ENCODE measurements around the gene TBX2.
A peak's percentile ranks its signal among the peaks of the same experiment; 100 is the strongest.

TBX2 gene

GRCh38 chr17:61380836-61381525 lies 18.7 kb upstream of the TBX2 start:
- Mint-ChIP-seq H3K4me1 (no peaks in the 10 kb centered on the region), H3K27me3 (no peaks in the 10 kb centered on the region), H3K4me3 (no peak overlapping the region), H3K36me3 (peaks cover 8% of the 10 kb centered on the region), H3K27ac (no peak overlapping the region), H3K9me3 (no peaks in the 10 kb centered on the region)
- no peak for ATAC-seq

GRCh38 chr17:61381537-61381936 lies 18.1 kb upstream of the TBX2 start:
- Mint-ChIP-seq H3K27me3 (no peaks in the 10 kb centered on the region), H3K27ac (no peak overlapping the region), H3K36me3 (peaks cover 8% of the 10 kb centered on the region), H3K9me3 (no peaks in the 10 kb centered on the region), H3K4me1 (no peaks in the 10 kb centered on the region), H3K4me3 (no peak overlapping the region)
- ATAC-seq, result no peak

GRCh38 chr17:61382796-61383688 lies 16.6 kb upstream of the TBX2 start:
- no peak overlapping the region for H3K4me3 Mint-ChIP-seq
- no peaks in the 10 kb centered on the region for H3K9me3 Mint-ChIP-seq
- H3K27ac Mint-ChIP-seq, result no peak overlapping the region
- no peaks in the 10 kb centered on the region for H3K4me1 Mint-ChIP-seq
- peaks cover 8% of the 10 kb centered on the region for H3K36me3 Mint-ChIP-seq
- ATAC-seq, result no peak
- H3K27me3 Mint-ChIP-seq, result no peaks in the 10 kb centered on the region

GRCh38 chr17:61383689-61384201 lies 15.9 kb upstream of the TBX2 start:
- ATAC-seq, result no peak
- Mint-ChIP-seq H3K27me3 (peaks cover 3% of the 10 kb centered on the region), H3K36me3 (peaks cover 8% of the 10 kb centered on the region), H3K4me3 (no peak overlapping the region), H3K4me1 (no peaks in the 10 kb centered on the region), H3K27ac (no peak overlapping the region), H3K9me3 (no peaks in the 10 kb centered on the region)

GRCh38 chr17:61384354-61384691 lies 15.3 kb upstream of the TBX2 start:
- ATAC-seq, result no peak
- Mint-ChIP-seq H3K36me3 (peaks cover 5% of the 10 kb centered on the region), H3K27ac (no peak overlapping the region), H3K4me1 (peaks cover 3% of the 10 kb centered on the region), H3K9me3 (no peaks in the 10 kb centered on the region), H3K27me3 (peaks cover 9% of the 10 kb centered on the region), H3K4me3 (no peak overlapping the region)

GRCh38 chr17:61384692-61385576 lies 14.7 kb upstream of the TBX2 start:
- Mint-ChIP-seq H3K4me1 (peaks cover 7% of the 10 kb centered on the region), H3K27ac (no peak overlapping the region), H3K4me3 (no peak overlapping the region), H3K36me3 (no peaks in the 10 kb centered on the region), H3K27me3 (peaks cover 15% of the 10 kb centered on the region), H3K9me3 (no peaks in the 10 kb centered on the region)
- no peak for ATAC-seq

GRCh38 chr17:61385577-61386236 lies 13.9 kb upstream of the TBX2 start:
- Mint-ChIP-seq H3K9me3 (no peaks in the 10 kb centered on the region), H3K36me3 (no peaks in the 10 kb centered on the region), H3K4me1 (peaks cover 7% of the 10 kb centered on the region), H3K27ac (no peak overlapping the region), H3K27me3 (peaks cover 23% of the 10 kb centered on the region), H3K4me3 (no peak overlapping the region)
- no peak for ATAC-seq

- H3K4me3 Mint-ChIP-seq, result no peak overlapping the region
- no peaks in the 10 kb centered on the region for H3K36me3 Mint-ChIP-seq
- no peak for ATAC-seq
- peaks cover 28% of the 10 kb centered on the region for H3K27me3 Mint-ChIP-seq
- peaks cover 7% of the 10 kb centered on the region for H3K4me1 Mint-ChIP-seq
- no peak overlapping the region for H3K27ac Mint-ChIP-seq
- no peaks in the 10 kb centered on the region for H3K9me3 Mint-ChIP-seq
Measured at GRCh38 chr17:61386251-61386650, 13.4 kb upstream of the TBX2 start.

- H3K27ac Mint-ChIP-seq, result no peak overlapping the region
- H3K4me3 Mint-ChIP-seq, result no peak overlapping the region
- peaks cover 2% of the 10 kb centered on the region for H3K36me3 Mint-ChIP-seq
- no peak for ATAC-seq
- no peaks in the 10 kb centered on the region for H3K9me3 Mint-ChIP-seq
- H3K4me1 Mint-ChIP-seq, result peaks cover 7% of the 10 kb centered on the region
- H3K27me3 Mint-ChIP-seq, result peaks cover 32% of the 10 kb centered on the region
Measured at GRCh38 chr17:61387011-61387410, 12.6 kb upstream of the TBX2 start.

- Mint-ChIP-seq H3K27me3 (peaks cover 38% of the 10 kb centered on the region), H3K9me3 (no peaks in the 10 kb centered on the region), H3K4me3 (no peak overlapping the region), H3K27ac (no peak overlapping the region), H3K36me3 (peaks cover 6% of the 10 kb centered on the region), H3K4me1 (peaks cover 7% of the 10 kb centered on the region)
- ATAC-seq, result no peak
Measured at GRCh38 chr17:61387511-61388305, 11.9 kb upstream of the TBX2 start.

GRCh38 chr17:61388561-61389356 lies 10.9 kb upstream of the TBX2 start:
- no peak overlapping the region for H3K27ac Mint-ChIP-seq
- ATAC-seq, result no peak
- no peak overlapping the region for H3K4me3 Mint-ChIP-seq
- no peaks in the 10 kb centered on the region for H3K9me3 Mint-ChIP-seq
- H3K27me3 Mint-ChIP-seq, result peaks cover 48% of the 10 kb centered on the region
- H3K36me3 Mint-ChIP-seq, result peaks cover 6% of the 10 kb centered on the region
- H3K4me1 Mint-ChIP-seq, result peaks cover 7% of the 10 kb centered on the region

GRCh38 chr17:61389670-61390478 lies 9.8 kb upstream of the TBX2 start:
- Mint-ChIP-seq H3K4me3 (no peak overlapping the region), H3K4me1 (peaks cover 7% of the 10 kb centered on the region), H3K36me3 (peaks cover 6% of the 10 kb centered on the region), H3K27ac (no peak overlapping the region), H3K27me3 (peaks cover 58% of the 10 kb centered on the region), H3K9me3 (no peaks in the 10 kb centered on the region)
- peak; percentile 52 for ATAC-seq

- H3K27me3 Mint-ChIP-seq, result peaks cover 64% of the 10 kb centered on the region
- no peak for ATAC-seq
- H3K27ac Mint-ChIP-seq, result no peak overlapping the region
- H3K36me3 Mint-ChIP-seq, result peaks cover 6% of the 10 kb centered on the region
- no peak overlapping the region for H3K4me3 Mint-ChIP-seq
- H3K9me3 Mint-ChIP-seq, result no peaks in the 10 kb centered on the region
- H3K4me1 Mint-ChIP-seq, result peaks cover 7% of the 10 kb centered on the region
Measured at GRCh38 chr17:61390479-61390791, 9.2 kb upstream of the TBX2 start.

All from stimulated activated memory B cell treated with anti-CD40 and anti-IgM and Interleukin-4, amounts not matched to agents 10 μg/mL and 1 μg/mL and 100 μg/mL, for 72 hours (primary cell).